DND-41 (cell line): ENCODE data around the gene HIPK1.

Experiments
- ATAC-seq: fragments of 200-7000 bp; cut with Tn5 transposase; 3 replicates; pipeline ENCODE4 v1.9.1; 2021; ENCODE audit warnings: low read depth; ENCODE audit not compliant: insufficient read depth
- DNase-seq: peaks from one replicate; pipeline ENCODE4 v3.0.0-alpha.2; 2020
- H2AFZ ChIP-seq: 2 replicates; pipeline ENCODE4 v1.6.0; 2012; ENCODE audit warnings: low read depth, low read length
- H3K27ac ChIP-seq: 2 replicates; pipeline ENCODE4 v1.5.1; 2012; ENCODE audit warnings: low read length, inconsistent platforms
- H3K27me3 ChIP-seq: fragments of 200-600 bp; sonication (generic); 2 replicates; pipeline ENCODE4 v1.6.0; 2012; ENCODE audit warnings: low read length, mild to moderate bottlenecking, inconsistent platforms; ENCODE audit not compliant: insufficient read depth, poor library complexity
- H3K36me3 ChIP-seq: 2 replicates; pipeline ENCODE4 v1.5.1; 2012; ENCODE audit warnings: low read length, inconsistent platforms; ENCODE audit not compliant: insufficient read depth
- H3K4me1 ChIP-seq: 2 replicates; pipeline ENCODE4 v1.5.1; 2012; ENCODE audit warnings: mild to moderate bottlenecking, low read length; ENCODE audit not compliant: insufficient read depth
- H3K4me2 ChIP-seq: 2 replicates; pipeline ENCODE4 v1.6.0; 2012; ENCODE audit warnings: mild to moderate bottlenecking, moderate library complexity, low read length, inconsistent platforms; ENCODE audit not compliant: insufficient read depth
- H3K4me3 ChIP-seq, 2 experiments: fragments of 200-600 bp in 1 of 2; shearing (Covaris generic) in 1 of 2; 2 replicates each; pipeline ENCODE4 v1.5.1; 2012 to 2016; ENCODE audit warnings: inconsistent platforms in 2 of 2, low read length in 2 of 2, mild to moderate bottlenecking in 2 of 2, low read depth in 1 of 2, moderate library complexity in 1 of 2
- H3K79me2 ChIP-seq: 2 replicates; pipeline ENCODE4 v1.6.0; 2012; ENCODE audit warnings: low read length, inconsistent platforms; ENCODE audit not compliant: insufficient read depth
- H3K9ac ChIP-seq: 2 replicates; pipeline ENCODE4 v1.6.0; 2012; ENCODE audit warnings: low read depth, mild to moderate bottlenecking, inconsistent platforms, low read length, moderate library complexity
- H3K9me3 ChIP-seq: 2 replicates; pipeline ENCODE4 v1.5.1; 2012; ENCODE audit warnings: low read length, moderate library complexity, mild to moderate bottlenecking, inconsistent platforms; ENCODE audit not compliant: insufficient read depth, severe bottlenecking
- H4K20me1 ChIP-seq: 2 replicates; pipeline ENCODE4 v1.6.0; 2012; ENCODE audit warnings: low read length; ENCODE audit not compliant: insufficient read depth
- EZH2 ChIP-seq: IDR thresholded peaks from 3 replicates; pipeline ENCODE4 v1.6.1; 2012; ENCODE audit warnings: borderline replicate concordance, low read depth, mild to moderate bottlenecking, moderate library complexity, low read length, inconsistent platforms; ENCODE audit not compliant: severe bottlenecking
- TF ChIP-seq, protein P1 (sequence below): IDR thresholded peaks from 2 replicates; pipeline ENCODE4 v1.5.1; 2012; ENCODE audit warnings: borderline replicate concordance, low read length, moderate library complexity, mild to moderate bottlenecking; ENCODE audit not compliant: poor library complexity, severe bottlenecking; ENCODE audit errors: extremely low read depth

The HIPK1 gene

DNA sequence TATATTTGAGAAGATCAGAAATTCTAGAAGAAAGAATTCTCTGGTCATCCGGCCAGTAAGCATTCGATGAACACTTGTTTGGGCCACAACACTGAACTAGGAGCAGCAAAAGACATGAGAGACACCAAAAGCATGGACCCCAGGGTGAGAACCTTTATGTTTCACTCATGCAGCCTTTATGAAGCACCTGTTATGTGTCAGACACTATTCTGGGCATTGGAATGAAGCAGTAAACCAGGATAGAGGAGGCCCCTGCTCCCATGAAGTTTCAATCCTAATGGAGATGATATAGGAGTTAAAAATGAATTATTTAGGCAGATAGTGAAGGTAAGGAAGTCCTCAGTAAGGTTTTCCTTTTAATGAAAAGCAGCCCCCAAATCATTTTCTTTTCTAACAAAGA lies 93.8 kb downstream of the HIPK1 start:
- Histone ChIP-seq H2AFZ (no peak overlapping the region), H3K4me3 (no peak overlapping the region), H3K27me3 (no peaks in the 10 kb centered on the region), H3K79me2 (no peaks in the 10 kb centered on the region), H3K4me2 (no peak overlapping the region), H3K27ac (no peak overlapping the region), H4K20me1 (no peaks in the 10 kb centered on the region), H3K9me3 (no peaks in the 10 kb centered on the region), H3K36me3 (no peaks in the 10 kb centered on the region), H3K4me1 (no peaks in the 10 kb centered on the region), H3K9ac (no peak overlapping the region)
- TF ChIP-seq, protein P1, sequence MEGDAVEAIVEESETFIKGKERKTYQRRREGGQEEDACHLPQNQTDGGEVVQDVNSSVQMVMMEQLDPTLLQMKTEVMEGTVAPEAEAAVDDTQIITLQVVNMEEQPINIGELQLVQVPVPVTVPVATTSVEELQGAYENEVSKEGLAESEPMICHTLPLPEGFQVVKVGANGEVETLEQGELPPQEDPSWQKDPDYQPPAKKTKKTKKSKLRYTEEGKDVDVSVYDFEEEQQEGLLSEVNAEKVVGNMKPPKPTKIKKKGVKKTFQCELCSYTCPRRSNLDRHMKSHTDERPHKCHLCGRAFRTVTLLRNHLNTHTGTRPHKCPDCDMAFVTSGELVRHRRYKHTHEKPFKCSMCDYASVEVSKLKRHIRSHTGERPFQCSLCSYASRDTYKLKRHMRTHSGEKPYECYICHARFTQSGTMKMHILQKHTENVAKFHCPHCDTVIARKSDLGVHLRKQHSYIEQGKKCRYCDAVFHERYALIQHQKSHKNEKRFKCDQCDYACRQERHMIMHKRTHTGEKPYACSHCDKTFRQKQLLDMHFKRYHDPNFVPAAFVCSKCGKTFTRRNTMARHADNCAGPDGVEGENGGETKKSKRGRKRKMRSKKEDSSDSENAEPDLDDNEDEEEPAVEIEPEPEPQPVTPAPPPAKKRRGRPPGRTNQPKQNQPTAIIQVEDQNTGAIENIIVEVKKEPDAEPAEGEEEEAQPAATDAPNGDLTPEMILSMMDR, result no peak
- TF ChIP-seq EZH2, result no peak
- no peak for ATAC-seq
- DNase-seq, result no peak

DNA sequence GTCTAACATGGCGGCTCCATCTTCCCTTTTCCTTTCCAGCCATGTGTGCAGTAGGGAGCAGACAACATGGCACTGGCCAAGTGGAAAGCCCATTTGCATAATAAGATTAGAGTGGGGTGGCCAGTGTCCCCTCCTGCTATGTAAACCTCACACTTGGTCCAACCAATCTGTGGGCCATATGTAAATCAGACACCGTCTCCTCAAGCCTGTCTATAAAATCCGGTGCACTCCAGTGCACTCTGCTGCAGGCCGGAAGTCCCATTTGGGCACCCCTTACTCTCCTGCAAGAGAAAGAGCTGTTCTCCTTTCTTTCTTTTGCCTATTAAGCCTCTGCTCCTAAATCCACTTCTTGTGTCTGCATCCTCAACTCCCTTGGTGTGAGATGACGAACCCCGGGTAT lies 94.3 kb downstream of the HIPK1 start:
- no peaks in the 10 kb centered on the region for H3K79me2 ChIP-seq
- no peaks in the 10 kb centered on the region for H4K20me1 ChIP-seq
- H3K36me3 ChIP-seq, result no peaks in the 10 kb centered on the region
- H3K9ac ChIP-seq, result no peak overlapping the region
- ATAC-seq (no peak), DNase-seq (no peak)
- H3K4me3 ChIP-seq, result no peak overlapping the region
- H3K27ac ChIP-seq, result no peak overlapping the region
- H2AFZ ChIP-seq, result no peak overlapping the region
- no peaks in the 10 kb centered on the region for H3K9me3 ChIP-seq
- H3K4me2 ChIP-seq, result no peak overlapping the region
- H3K4me1 ChIP-seq, result no peaks in the 10 kb centered on the region
- TF ChIP-seq EZH2, result no peak
- TF ChIP-seq, protein P1, result no peak
- H3K27me3 ChIP-seq, result no peaks in the 10 kb centered on the region

GRCh38 chr1:114024049-114024448 lies 94.9 kb downstream of the HIPK1 start:
- no peaks in the 10 kb centered on the region for H3K36me3 ChIP-seq
- no peak for DNase-seq
- no peaks in the 10 kb centered on the region for H3K79me2 ChIP-seq
- no peak overlapping the region for H3K4me3 ChIP-seq
- H3K4me2 ChIP-seq, result no peak overlapping the region
- H3K27me3 ChIP-seq, result no peaks in the 10 kb centered on the region
- H3K9me3 ChIP-seq, result no peaks in the 10 kb centered on the region
- TF ChIP-seq, protein P1, result no peak
- no peak for TF ChIP-seq EZH2
- no peaks in the 10 kb centered on the region for H3K4me1 ChIP-seq
- no peak overlapping the region for H3K27ac ChIP-seq
- H4K20me1 ChIP-seq, result no peaks in the 10 kb centered on the region
- ATAC-seq, result no peak
- H3K9ac ChIP-seq, result no peak overlapping the region
- H2AFZ ChIP-seq, result no peak overlapping the region
